MM.1S (cell line): Measurements from ENCODE around the gene DHRS2.
"Not testable (repeated sequence)": the region's sequence is repeated elsewhere in the genome, so short reads cannot be mapped to it uniquely, and the experiment has no call there.

Experiments used
- DNase-seq: peaks from one replicate; pipeline ENCODE4 v3.0.0-alpha.2; 2015
- H2AFZ ChIP-seq: fragments of 300-600 bp; sonication (generic); 2 replicates; pipeline ENCODE4 v1.6.0; 2016; ENCODE audit warnings: antibody characterized with exemption, low read length
- H3F3A ChIP-seq: fragments of 300-600 bp; sonication (generic); 2 replicates; pipeline ENCODE4 v1.6.1; 2016; ENCODE audit warnings: mild to moderate bottlenecking, antibody characterized with exemption, low read length, moderate library complexity, mixed read lengths; ENCODE audit not compliant: insufficient read depth
- H3K27ac ChIP-seq: fragments of 300-600 bp; sonication (generic); 2 replicates; pipeline ENCODE4 v1.5.1; 2016; ENCODE audit warnings: mild to moderate bottlenecking, low read length
- H3K27me3 ChIP-seq: fragments of 300-600 bp; sonication (generic); replicated peaks from 2 replicates; pipeline ENCODE4 v1.6.0; 2016; ENCODE audit warnings: low read length; ENCODE audit not compliant: insufficient read depth
- H3K36me3 ChIP-seq: fragments of 300-600 bp; sonication (generic); replicated peaks from 2 replicates; pipeline ENCODE4 v1.6.1; 2016; ENCODE audit warnings: mild to moderate bottlenecking, low read length, mixed read lengths; ENCODE audit not compliant: insufficient read depth
- H3K4me1 ChIP-seq: fragments of 300-600 bp; sonication (generic); 2 replicates; pipeline ENCODE4 v1.6.1; 2016; ENCODE audit warnings: low read length, mixed read lengths
- H3K4me2 ChIP-seq: fragments of 300-600 bp; sonication (generic); 2 replicates; pipeline ENCODE4 v1.6.0; 2016; ENCODE audit warnings: low read depth, low read length
- H3K4me3 ChIP-seq: fragments of 300-600 bp; sonication (generic); 2 replicates; pipeline ENCODE4 v1.5.1; 2016; ENCODE audit warnings: low read length, mixed read lengths
- H3K79me2 ChIP-seq: fragments of 300-600 bp; sonication (generic); 2 replicates; pipeline ENCODE4 v1.6.1; 2016; ENCODE audit warnings: mixed run types, low read length, mixed read lengths
- H3K9ac ChIP-seq: fragments of 300-600 bp; sonication (generic); 2 replicates; pipeline ENCODE4 v1.6.1; 2016; ENCODE audit warnings: low read length, mixed read lengths
- H3K9me2 ChIP-seq: fragments of 300-600 bp; sonication (generic); replicated peaks from 2 replicates; pipeline ENCODE4 v1.6.1; 2016; ENCODE audit warnings: mild to moderate bottlenecking, low read length, mixed read lengths; ENCODE audit not compliant: insufficient read depth
- H3K9me3 ChIP-seq: fragments of 300-600 bp; sonication (generic); replicated peaks from 2 replicates; pipeline ENCODE4 v1.6.1; 2016; ENCODE audit warnings: mild to moderate bottlenecking, low read length, mixed read lengths; ENCODE audit not compliant: insufficient read depth
- H4K20me1 ChIP-seq: fragments of 300-600 bp; sonication (generic); 2 replicates; pipeline ENCODE4 v1.6.1; 2016; ENCODE audit warnings: mild to moderate bottlenecking, low read length, moderate library complexity, mixed read lengths; ENCODE audit not compliant: insufficient read depth
- EZH2 ChIP-seq: fragments of 300-600 bp; sonication (generic); optimal IDR thresholded peaks from 2 replicates; pipeline ENCODE3; 2017; ENCODE audit warnings: low read depth, mild to moderate bottlenecking, antibody characterized with exemption, low read length, mixed read lengths
- EZH2phosphoT487 ChIP-seq: fragments of 300-600 bp; sonication (generic); IDR thresholded peaks from 2 replicates; pipeline ENCODE4 v1.6.1; 2018; ENCODE audit warnings: antibody characterized with exemption, low read length
- TF ChIP-seq, protein P1 (sequence below): fragments of 300-600 bp; sonication (generic); IDR thresholded peaks from 2 replicates; pipeline ENCODE4 v1.5.1; 2016; ENCODE audit warnings: antibody characterized with exemption, low read length, mixed read lengths

The DHRS2 gene

GRCh38 chr14:23672200-23672599 is 36.0 kb downstream of the DHRS2 start:
- Histone ChIP-seq H3K4me2 (no peak overlapping the region), H3K4me3 (no peak overlapping the region), H3K9ac (no peak overlapping the region), H3K27me3 (no peaks in the 10 kb centered on the region), H3K79me2 (no peaks in the 10 kb centered on the region), H3K36me3 (no peaks in the 10 kb centered on the region), H3K9me2 (no peaks in the 10 kb centered on the region), H3K4me1 (no peaks in the 10 kb centered on the region), H3K27ac (no peak overlapping the region), H2AFZ (no peak overlapping the region), H3F3A (no peaks in the 10 kb centered on the region), H4K20me1 (no peaks in the 10 kb centered on the region), H3K9me3 (no peaks in the 10 kb centered on the region)
- DNase-seq = no peak
- TF ChIP-seq, protein P1, sequence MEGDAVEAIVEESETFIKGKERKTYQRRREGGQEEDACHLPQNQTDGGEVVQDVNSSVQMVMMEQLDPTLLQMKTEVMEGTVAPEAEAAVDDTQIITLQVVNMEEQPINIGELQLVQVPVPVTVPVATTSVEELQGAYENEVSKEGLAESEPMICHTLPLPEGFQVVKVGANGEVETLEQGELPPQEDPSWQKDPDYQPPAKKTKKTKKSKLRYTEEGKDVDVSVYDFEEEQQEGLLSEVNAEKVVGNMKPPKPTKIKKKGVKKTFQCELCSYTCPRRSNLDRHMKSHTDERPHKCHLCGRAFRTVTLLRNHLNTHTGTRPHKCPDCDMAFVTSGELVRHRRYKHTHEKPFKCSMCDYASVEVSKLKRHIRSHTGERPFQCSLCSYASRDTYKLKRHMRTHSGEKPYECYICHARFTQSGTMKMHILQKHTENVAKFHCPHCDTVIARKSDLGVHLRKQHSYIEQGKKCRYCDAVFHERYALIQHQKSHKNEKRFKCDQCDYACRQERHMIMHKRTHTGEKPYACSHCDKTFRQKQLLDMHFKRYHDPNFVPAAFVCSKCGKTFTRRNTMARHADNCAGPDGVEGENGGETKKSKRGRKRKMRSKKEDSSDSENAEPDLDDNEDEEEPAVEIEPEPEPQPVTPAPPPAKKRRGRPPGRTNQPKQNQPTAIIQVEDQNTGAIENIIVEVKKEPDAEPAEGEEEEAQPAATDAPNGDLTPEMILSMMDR = no peak
- TF ChIP-seq EZH2phosphoT487 (no peak), EZH2 (no peak)

DNA sequence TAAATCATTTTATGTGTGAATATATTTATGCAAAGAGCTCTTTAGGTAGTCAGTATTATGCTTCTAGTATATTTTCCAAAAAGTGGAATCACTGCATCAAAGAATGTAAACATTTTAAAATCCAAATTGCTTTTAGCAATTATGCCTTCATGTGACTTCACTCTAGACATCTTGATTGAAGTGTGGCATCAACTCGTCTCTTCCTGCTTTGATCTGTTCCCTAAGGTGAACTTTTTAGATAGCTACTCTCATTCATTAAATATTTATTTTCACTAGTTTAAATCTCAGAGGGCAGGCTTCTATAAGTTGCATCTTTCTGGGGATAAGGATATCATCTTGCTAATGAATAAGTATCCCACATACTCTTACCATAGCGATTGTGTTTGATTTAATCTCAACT is 39.2 kb downstream of the DHRS2 start:
- H3K27ac ChIP-seq = no peak overlapping the region
- DNase-seq = no peak
- H4K20me1 ChIP-seq = no peaks in the 10 kb centered on the region
- no peaks in the 10 kb centered on the region for H3K9me3 ChIP-seq
- H3K4me3 ChIP-seq = no peak overlapping the region
- H3K27me3 ChIP-seq = no peaks in the 10 kb centered on the region
- no peaks in the 10 kb centered on the region for H3K4me1 ChIP-seq
- H3K79me2 ChIP-seq = no peaks in the 10 kb centered on the region
- no peak overlapping the region for H3K4me2 ChIP-seq
- H2AFZ ChIP-seq = no peak overlapping the region
- no peaks in the 10 kb centered on the region for H3K9me2 ChIP-seq
- H3F3A ChIP-seq = no peaks in the 10 kb centered on the region
- no peaks in the 10 kb centered on the region for H3K36me3 ChIP-seq
- TF ChIP-seq EZH2phosphoT487 = no peak
- TF ChIP-seq, protein P1 = no peak
- no peak overlapping the region for H3K9ac ChIP-seq

DNA sequence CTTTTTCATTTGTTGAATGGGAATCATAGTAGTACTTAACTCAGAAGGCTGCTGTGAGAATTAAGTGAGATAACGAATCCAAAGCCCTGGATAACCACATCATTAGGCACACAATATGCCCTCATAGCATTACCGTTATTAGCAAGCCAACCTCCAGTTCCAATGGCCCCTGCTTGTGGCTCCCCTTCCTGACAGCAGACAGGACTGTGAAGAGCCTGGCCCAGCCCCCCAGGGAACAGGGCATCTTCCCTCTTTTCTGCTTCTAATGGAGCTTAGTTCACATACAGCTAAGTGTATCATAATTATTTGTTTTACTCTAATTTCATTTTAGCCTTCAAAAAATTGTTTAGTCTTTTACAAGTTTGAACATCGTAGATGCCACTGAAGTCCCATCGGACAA is 39.7 kb downstream of the DHRS2 start:
- Histone ChIP-seq H3K9me3 (no peaks in the 10 kb centered on the region), H3F3A (no peaks in the 10 kb centered on the region), H3K4me3 (no peak overlapping the region), H3K36me3 (no peaks in the 10 kb centered on the region), H4K20me1 (no peaks in the 10 kb centered on the region), H3K4me2 (no peak overlapping the region), H3K9ac (no peak overlapping the region), H3K79me2 (no peaks in the 10 kb centered on the region), H3K27ac (no peak overlapping the region), H3K27me3 (no peaks in the 10 kb centered on the region), H2AFZ (no peak overlapping the region), H3K9me2 (no peaks in the 10 kb centered on the region), H3K4me1 (no peaks in the 10 kb centered on the region)
- TF ChIP-seq EZH2 (no peak), EZH2phosphoT487 (no peak)
- TF ChIP-seq, protein P1 = no peak
- no peak for DNase-seq

GRCh38 chr14:23681337-23681736 is 45.2 kb downstream of the DHRS2 start:
- no peak overlapping the region for H3K4me3 ChIP-seq
- no peak for DNase-seq
- no peaks in the 10 kb centered on the region for H3K79me2 ChIP-seq
- H3K4me2 ChIP-seq = no peak overlapping the region
- TF ChIP-seq EZH2phosphoT487 (no peak), EZH2 (no peak)
- TF ChIP-seq, protein P1 = no peak
- H3K36me3 ChIP-seq = no peaks in the 10 kb centered on the region
- no peak overlapping the region for H2AFZ ChIP-seq
- H3K27me3 ChIP-seq = no peaks in the 10 kb centered on the region
- no peaks in the 10 kb centered on the region for H3K9me3 ChIP-seq
- no peaks in the 10 kb centered on the region for H4K20me1 ChIP-seq
- no peaks in the 10 kb centered on the region for H3K4me1 ChIP-seq
- no peaks in the 10 kb centered on the region for H3F3A ChIP-seq
- H3K9ac ChIP-seq = no peak overlapping the region
- no peaks in the 10 kb centered on the region for H3K9me2 ChIP-seq
- H3K27ac ChIP-seq = no peak overlapping the region

- H3K9me2 ChIP-seq, H3K4me2 ChIP-seq, H4K20me1 ChIP-seq, H3K4me3 ChIP-seq, H3F3A ChIP-seq, H3K27ac ChIP-seq, H2AFZ ChIP-seq, H3K9me3 ChIP-seq, H3K79me2 ChIP-seq, H3K27me3 ChIP-seq, H3K36me3 ChIP-seq, DNase-seq, H3K4me1 ChIP-seq, H3K9ac ChIP-seq: not testable (repeated sequence)
Observed at GRCh38 chr14:23689709-23690514, 53.7 kb downstream of the DHRS2 start.
